H1 (cell line): ENCODE results near the gene GGA3. TPM values are rescaled to one million over a fixed set of nuclear protein-coding genes. Genes with fewer than 3 reads are reported as not detected.

Experiments
- CBX5 ChIP-seq: fragments of 300-800, 300-1000 bp; sonication (generic); IDR thresholded peaks from 2 replicates; pipeline ENCODE4 v1.7.1; 2016; ENCODE audit warnings: antibody characterized with exemption, low read length, low read depth
- CHD2 ChIP-seq: IDR thresholded peaks from 2 replicates; pipeline ENCODE4 v1.6.1; 2012; ENCODE audit warnings: low read length, improper control_type of control experiment
- CTBP2 ChIP-seq: IDR thresholded peaks from 2 replicates; pipeline ENCODE4 v1.7.0; 2011; ENCODE audit warnings: borderline replicate concordance, mild to moderate bottlenecking, moderate library complexity, mixed read lengths, low read length; ENCODE audit not compliant: insufficient read depth, insufficient read length
- HDAC6 ChIP-seq: IDR thresholded peaks from one replicate; pipeline ENCODE4 v1.7.1; 2012; ENCODE audit warnings: low read depth, mild to moderate bottlenecking, inconsistent platforms, low read length, moderate library complexity
- POLR2A ChIP-seq, 2 experiments: IDR thresholded peaks; 1 replicate in 1 of 2; 2 replicates in 1 of 2; pipeline ENCODE4 v1.6.1; 2011; ENCODE audit warnings: low read depth in 2 of 2, low read length in 2 of 2, mild to moderate bottlenecking in 2 of 2; ENCODE audit errors: control extremely low read depth in 1 of 2
- SUZ12 ChIP-seq: fragments of 200-600 bp; sonication (generic); IDR thresholded peaks from 2 replicates; pipeline ENCODE4 v1.6.1; 2012; ENCODE audit warnings: mild to moderate bottlenecking, inconsistent platforms, low read length, moderate library complexity, mixed read lengths
- polyA plus RNA-seq, 7 experiments: library from polyadenylated mRNA; depleted of rRNA in 3 of 7; stranded (reverse) in 5 of 7; unstranded in 2 of 7; fragments of >200 nt in 5 of 7; fragments of 200-250 nt in 2 of 7; gene quantifications; 1 replicate in 5 of 7; 2 replicates in 1 of 7; 4 replicates in 1 of 7; pipeline versions ENCODE4 v1.2.1 to v1.2.3, GENCODE V29; 2011 to 2013; ENCODE audit warnings: missing spikeins in 2 of 7, mixed read lengths in 2 of 7
- total RNA-seq: library from RNA; stranded (reverse); fragmentation: NEBNext Ultra II Directional; extraction: Animal tissue kit (Norgen Biotek cat#: 25700); gene quantifications from 2 replicates; pipeline ENCODE4 v1.2.1, GENCODE V29; 2021

The GGA3 gene
- total and polyA plus RNA-seq, 2 of the 8 experiments (the other 6 are each of a cell fraction or from before 2014, with no cell fraction given), result 40.6 to 60.0 TPM

DNA sequence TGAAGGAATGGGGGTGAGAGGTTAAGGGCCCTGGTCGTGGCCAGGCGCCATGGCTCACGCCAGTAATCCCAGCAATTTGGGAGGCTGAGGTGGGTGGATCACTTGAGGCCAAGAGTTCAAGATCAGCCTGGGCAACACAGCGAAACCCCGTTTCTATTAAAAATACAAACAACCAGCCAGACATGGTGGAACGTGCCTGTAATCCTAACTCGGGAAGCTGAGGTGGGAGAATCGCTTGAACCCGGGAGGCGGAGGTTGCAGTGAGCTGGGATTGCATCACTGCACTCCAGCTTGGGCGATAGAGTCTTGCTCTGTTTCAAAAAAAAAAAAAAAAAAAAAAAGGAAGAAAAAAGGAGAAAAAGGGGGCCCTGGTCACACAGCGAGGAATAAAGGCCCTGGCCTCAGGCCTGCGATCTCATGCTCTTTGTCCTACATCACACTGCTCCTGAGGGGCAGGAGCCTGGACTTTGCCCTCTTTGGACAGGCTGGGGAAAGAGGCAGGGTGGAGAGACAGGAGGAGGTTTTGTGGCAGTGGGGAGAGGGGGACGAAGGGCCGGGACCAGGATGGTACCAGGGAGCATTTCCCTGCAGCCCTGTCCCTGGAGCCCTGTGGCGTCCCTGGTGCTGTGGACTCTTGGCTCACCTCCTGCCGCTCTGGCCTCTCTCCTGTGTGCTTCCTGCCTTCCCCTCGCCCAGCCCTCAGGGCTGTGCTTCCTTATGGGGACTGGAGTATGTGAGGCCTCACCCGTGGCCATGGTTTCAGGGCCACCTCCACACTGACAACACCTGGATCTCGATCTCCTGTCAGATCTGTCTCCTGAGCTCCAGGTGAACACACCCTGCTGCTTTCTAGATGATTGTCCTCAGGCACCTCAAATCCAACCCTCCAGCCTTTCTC is 47.6 kb upstream of the GGA3 start (continued):
- TF ChIP-seq CBX5 (no peak), SUZ12 (no peak), CTBP2 (no peak), HDAC6 (no peak), POLR2A (IDR thresholded peaks at IDR 0.05; ENCODE audit: control extremely low read depth in 1 of 2, low read depth in 2 of 2, low read length in 2 of 2) (no peak), CHD2 (no peak)
